ENCODE measurements around the gene AGK.
"Not testable (repeated sequence)": the region's sequence is repeated elsewhere in the genome, so short reads cannot be mapped to it uniquely, and the experiment has no call there.

The AGK gene

DNA sequence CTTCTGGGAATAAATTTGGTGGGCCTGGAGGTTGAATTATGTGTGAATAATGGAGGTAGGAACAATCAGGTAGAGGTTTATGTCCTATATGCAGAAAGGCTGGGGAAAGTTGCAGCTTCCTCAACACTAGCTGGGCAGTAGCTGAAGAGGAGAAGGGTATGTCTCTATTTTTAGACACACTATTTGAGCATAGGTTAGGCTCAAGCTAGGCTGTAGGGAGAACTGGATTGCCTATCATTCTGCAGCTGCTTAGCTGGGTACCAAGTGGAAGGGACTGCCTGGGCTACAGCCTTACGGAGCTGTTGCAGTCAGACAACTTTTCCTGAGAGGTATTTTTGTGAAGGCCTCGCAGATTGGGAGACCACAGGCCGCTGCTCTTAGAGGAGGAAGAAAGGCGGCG is 82.9 kb downstream of the AGK start:
- no peaks in the 10 kb centered on the region for H3K4me1 ChIP-seq (ENCODE audit: control insufficient read depth, insufficient read depth, low read length, poor library complexity, severe bottlenecking)
- no peak overlapping the region for H3K27ac ChIP-seq (ENCODE audit: insufficient read depth, low read length, poor library complexity, severe bottlenecking)
- H3K9me3 ChIP-seq (ENCODE audit: control insufficient read depth, low read length) = no peaks in the 10 kb centered on the region
- no peak overlapping the region for H3K4me3 ChIP-seq (ENCODE audit: insufficient read depth, low read depth, low read length, poor library complexity, severe bottlenecking)
- H3K36me3 ChIP-seq (ENCODE audit: control insufficient read depth, insufficient read depth, low read length) = no peaks in the 10 kb centered on the region
- DNase-seq = no peak
- H3K27me3 ChIP-seq (replicated peaks; ENCODE audit: control insufficient read depth, insufficient read depth, low read length, poor library complexity, severe bottlenecking) = no peaks in the 10 kb centered on the region

DNA sequence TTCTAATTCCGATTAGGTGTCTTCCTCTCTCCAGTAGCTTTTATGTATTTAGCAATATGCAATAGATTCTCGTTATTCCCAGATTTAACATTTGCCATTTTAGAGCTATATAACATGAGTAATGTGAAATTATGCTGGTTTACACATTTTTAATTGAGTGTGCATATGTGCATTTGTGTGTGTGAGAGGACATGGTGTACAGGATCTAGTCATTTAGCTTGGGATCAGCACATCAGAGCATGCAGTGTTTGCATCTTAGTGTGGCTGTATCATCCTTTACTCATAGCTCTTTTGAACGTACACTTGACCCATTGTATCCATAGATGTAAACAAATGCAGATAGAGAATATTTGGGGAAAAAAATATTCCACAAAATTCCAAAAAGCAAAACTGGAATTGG is 84.8 kb downstream of the AGK start:
- H3K27me3 ChIP-seq (replicated peaks; ENCODE audit: control insufficient read depth, insufficient read depth, low read length, poor library complexity, severe bottlenecking) = no peaks in the 10 kb centered on the region
- no peaks in the 10 kb centered on the region for H3K4me1 ChIP-seq (ENCODE audit: control insufficient read depth, insufficient read depth, low read length, poor library complexity, severe bottlenecking)
- H3K36me3 ChIP-seq (ENCODE audit: control insufficient read depth, insufficient read depth, low read length) = peaks cover 5% of the 10 kb centered on the region
- DNase-seq = no peak
- no peaks in the 10 kb centered on the region for H3K9me3 ChIP-seq (ENCODE audit: control insufficient read depth, low read length)
- H3K4me3 ChIP-seq (ENCODE audit: insufficient read depth, low read depth, low read length, poor library complexity, severe bottlenecking) = no peak overlapping the region
- no peak overlapping the region for H3K27ac ChIP-seq (ENCODE audit: insufficient read depth, low read length, poor library complexity, severe bottlenecking)

- peaks cover 20% of the 10 kb centered on the region for H3K36me3 ChIP-seq (ENCODE audit: control insufficient read depth, insufficient read depth, low read length)
- no peaks in the 10 kb centered on the region for H3K9me3 ChIP-seq (ENCODE audit: control insufficient read depth, low read length)
- no peaks in the 10 kb centered on the region for H3K27me3 ChIP-seq (replicated peaks; ENCODE audit: control insufficient read depth, insufficient read depth, low read length, poor library complexity, severe bottlenecking)
- no peak overlapping the region for H3K27ac ChIP-seq (ENCODE audit: insufficient read depth, low read length, poor library complexity, severe bottlenecking)
- H3K4me1 ChIP-seq (ENCODE audit: control insufficient read depth, insufficient read depth, low read length, poor library complexity, severe bottlenecking) = no peaks in the 10 kb centered on the region
- no peak overlapping the region for H3K4me3 ChIP-seq (ENCODE audit: insufficient read depth, low read depth, low read length, poor library complexity, severe bottlenecking)
- DNase-seq = no peak
Measured at GRCh38 chr7:141640239-141640840, 89.1 kb downstream of the AGK start.

DNA sequence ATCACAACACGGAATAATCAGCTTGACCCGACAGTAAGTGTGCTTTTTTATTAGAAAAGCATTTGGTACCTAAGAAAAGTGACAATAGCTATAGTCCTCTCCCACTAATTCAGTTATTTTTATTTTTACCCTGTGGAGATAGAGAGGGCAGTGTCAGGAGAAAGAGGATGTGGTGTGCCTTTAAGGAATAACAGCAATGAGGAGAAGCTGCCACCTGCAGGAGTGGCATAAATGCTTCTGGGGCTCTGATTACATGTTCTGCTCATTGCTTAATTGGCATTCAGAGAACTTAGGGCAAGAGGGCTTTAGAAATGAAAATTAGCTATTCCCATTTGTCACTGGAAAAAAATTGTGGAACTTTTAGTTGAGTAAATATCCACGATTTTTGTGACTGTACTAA is 90.7 kb downstream of the AGK start:
- DNase-seq = no peak
- no peaks in the 10 kb centered on the region for H3K4me1 ChIP-seq (ENCODE audit: control insufficient read depth, insufficient read depth, low read length, poor library complexity, severe bottlenecking)
- no peak overlapping the region for H3K4me3 ChIP-seq (ENCODE audit: insufficient read depth, low read depth, low read length, poor library complexity, severe bottlenecking)
- H3K36me3 ChIP-seq (ENCODE audit: control insufficient read depth, insufficient read depth, low read length) = peaks cover 20% of the 10 kb centered on the region
- no peaks in the 10 kb centered on the region for H3K9me3 ChIP-seq (ENCODE audit: control insufficient read depth, low read length)
- no peak overlapping the region for H3K27ac ChIP-seq (ENCODE audit: insufficient read depth, low read length, poor library complexity, severe bottlenecking)
- H3K27me3 ChIP-seq (replicated peaks; ENCODE audit: control insufficient read depth, insufficient read depth, low read length, poor library complexity, severe bottlenecking) = no peaks in the 10 kb centered on the region

GRCh38 chr7:141645188-141645587 is 94.0 kb downstream of the AGK start:
- DNase-seq = no peak
- no peak overlapping the region for H3K4me3 ChIP-seq (ENCODE audit: insufficient read depth, low read depth, low read length, poor library complexity, severe bottlenecking)
- H3K27ac ChIP-seq (ENCODE audit: insufficient read depth, low read length, poor library complexity, severe bottlenecking) = no peak overlapping the region
- H3K4me1 ChIP-seq (ENCODE audit: control insufficient read depth, insufficient read depth, low read length, poor library complexity, severe bottlenecking) = no peaks in the 10 kb centered on the region
- peaks cover 20% of the 10 kb centered on the region for H3K36me3 ChIP-seq (ENCODE audit: control insufficient read depth, insufficient read depth, low read length)
- no peaks in the 10 kb centered on the region for H3K27me3 ChIP-seq (replicated peaks; ENCODE audit: control insufficient read depth, insufficient read depth, low read length, poor library complexity, severe bottlenecking)
- no peaks in the 10 kb centered on the region for H3K9me3 ChIP-seq (ENCODE audit: control insufficient read depth, low read length)

- no peaks in the 10 kb centered on the region for H3K9me3 ChIP-seq (ENCODE audit: control insufficient read depth, low read length)
- H3K4me3 ChIP-seq (ENCODE audit: insufficient read depth, low read depth, low read length, poor library complexity, severe bottlenecking) = no peak overlapping the region
- no peak for DNase-seq
- H3K36me3 ChIP-seq (ENCODE audit: control insufficient read depth, insufficient read depth, low read length) = peaks cover 9% of the 10 kb centered on the region
- no peaks in the 10 kb centered on the region for H3K4me1 ChIP-seq (ENCODE audit: control insufficient read depth, insufficient read depth, low read length, poor library complexity, severe bottlenecking)
- H3K27ac ChIP-seq (ENCODE audit: insufficient read depth, low read length, poor library complexity, severe bottlenecking) = no peak overlapping the region
- H3K27me3 ChIP-seq (replicated peaks; ENCODE audit: control insufficient read depth, insufficient read depth, low read length, poor library complexity, severe bottlenecking) = no peaks in the 10 kb centered on the region
Measured at GRCh38 chr7:141646826-141647480, 95.7 kb downstream of the AGK start.

DNA sequence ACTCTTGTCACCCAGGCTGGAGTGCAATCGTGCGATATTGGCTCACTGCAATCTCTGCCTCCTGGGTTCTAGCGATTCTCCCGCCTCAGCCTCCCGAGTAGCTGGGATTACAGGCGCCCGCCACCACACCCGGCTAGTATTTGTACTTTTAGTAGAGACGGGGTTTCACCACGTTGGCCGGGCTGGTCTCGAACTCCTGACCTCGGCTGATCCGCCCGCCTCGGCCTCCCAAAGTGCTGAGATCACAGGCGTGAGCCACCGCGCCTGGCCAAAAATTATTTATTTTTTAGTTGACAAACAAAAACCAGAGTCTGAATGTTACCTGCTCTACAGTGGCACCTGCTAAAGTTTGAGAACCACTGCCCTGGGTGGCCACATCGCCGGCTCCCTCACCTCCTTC is 96.5 kb downstream of the AGK start:
- not testable (repeated sequence) for H3K9me3 ChIP-seq (ENCODE audit: control insufficient read depth, low read length); DNase-seq; H3K4me1 ChIP-seq (ENCODE audit: control insufficient read depth, insufficient read depth, low read length, poor library complexity, severe bottlenecking); H3K4me3 ChIP-seq (ENCODE audit: insufficient read depth, low read depth, low read length, poor library complexity, severe bottlenecking); H3K27ac ChIP-seq (ENCODE audit: insufficient read depth, low read length, poor library complexity, severe bottlenecking); H3K27me3 ChIP-seq (replicated peaks; ENCODE audit: control insufficient read depth, insufficient read depth, low read length, poor library complexity, severe bottlenecking); H3K36me3 ChIP-seq (ENCODE audit: control insufficient read depth, insufficient read depth, low read length)

DNA sequence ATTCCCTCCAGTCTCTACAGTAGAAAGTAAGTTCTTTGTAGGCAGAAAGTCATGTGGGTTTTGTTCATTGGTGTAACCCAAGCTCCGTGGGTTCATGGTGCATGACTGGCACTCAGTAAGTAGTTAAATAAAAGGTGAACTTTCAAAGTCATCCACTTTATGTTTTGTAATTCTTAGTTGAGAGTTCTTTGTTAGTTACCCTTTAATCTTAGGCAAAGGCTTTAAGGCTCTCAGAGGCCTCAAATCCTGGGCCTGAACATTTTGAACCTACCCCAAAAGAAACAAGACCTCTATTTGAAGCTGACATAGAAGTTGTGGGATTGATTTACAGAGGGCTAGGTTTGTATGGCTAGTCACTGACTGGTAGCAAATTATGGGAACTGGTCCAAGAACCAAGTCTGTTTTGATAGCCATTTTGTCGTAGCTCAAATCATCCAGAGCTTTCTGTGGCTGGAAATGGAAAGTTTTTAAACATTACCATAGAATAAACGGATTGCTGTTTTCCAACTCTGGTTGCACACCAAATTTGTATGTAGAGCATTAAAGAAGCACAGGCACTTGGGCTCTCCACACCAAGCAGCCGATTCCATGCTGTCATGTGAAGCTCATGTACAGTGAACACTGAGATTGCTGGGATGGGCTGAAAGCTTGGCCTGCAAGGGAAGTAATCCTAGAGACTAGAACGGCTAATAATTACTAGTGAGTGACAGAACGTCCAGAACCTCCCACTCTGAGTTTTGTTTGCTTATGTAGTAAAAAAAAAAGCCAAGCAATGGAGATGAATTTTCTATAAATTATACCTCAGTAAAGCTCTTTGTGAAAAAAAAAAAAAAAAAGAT is 97.3 kb downstream of the AGK start:
- H3K4me3 ChIP-seq (ENCODE audit: insufficient read depth, low read depth, low read length, poor library complexity, severe bottlenecking) = no peak overlapping the region
- DNase-seq = no peak
- no peaks in the 10 kb centered on the region for H3K9me3 ChIP-seq (ENCODE audit: control insufficient read depth, low read length)
- no peak overlapping the region for H3K27ac ChIP-seq (ENCODE audit: insufficient read depth, low read length, poor library complexity, severe bottlenecking)
- no peaks in the 10 kb centered on the region for H3K27me3 ChIP-seq (replicated peaks; ENCODE audit: control insufficient read depth, insufficient read depth, low read length, poor library complexity, severe bottlenecking)
- no peaks in the 10 kb centered on the region for H3K4me1 ChIP-seq (ENCODE audit: control insufficient read depth, insufficient read depth, low read length, poor library complexity, severe bottlenecking)
- peaks cover 12% of the 10 kb centered on the region for H3K36me3 ChIP-seq (ENCODE audit: control insufficient read depth, insufficient read depth, low read length)

- DNase-seq = no peak
- no peaks in the 10 kb centered on the region for H3K4me1 ChIP-seq (ENCODE audit: control insufficient read depth, insufficient read depth, low read length, poor library complexity, severe bottlenecking)
- H3K36me3 ChIP-seq (ENCODE audit: control insufficient read depth, insufficient read depth, low read length) = peaks cover 12% of the 10 kb centered on the region
- no peak overlapping the region for H3K27ac ChIP-seq (ENCODE audit: insufficient read depth, low read length, poor library complexity, severe bottlenecking)
- H3K4me3 ChIP-seq (ENCODE audit: insufficient read depth, low read depth, low read length, poor library complexity, severe bottlenecking) = no peak overlapping the region
- H3K9me3 ChIP-seq (ENCODE audit: control insufficient read depth, low read length) = no peaks in the 10 kb centered on the region
- H3K27me3 ChIP-seq (replicated peaks; ENCODE audit: control insufficient read depth, insufficient read depth, low read length, poor library complexity, severe bottlenecking) = no peaks in the 10 kb centered on the region
Measured at GRCh38 chr7:141649137-141649864, 98.1 kb downstream of the AGK start.

Data from effector memory CD4-positive, alpha-beta T cell (primary cell).